ENCODE measurements around the gene IL1R2.

IL1R2 gene

DNA sequence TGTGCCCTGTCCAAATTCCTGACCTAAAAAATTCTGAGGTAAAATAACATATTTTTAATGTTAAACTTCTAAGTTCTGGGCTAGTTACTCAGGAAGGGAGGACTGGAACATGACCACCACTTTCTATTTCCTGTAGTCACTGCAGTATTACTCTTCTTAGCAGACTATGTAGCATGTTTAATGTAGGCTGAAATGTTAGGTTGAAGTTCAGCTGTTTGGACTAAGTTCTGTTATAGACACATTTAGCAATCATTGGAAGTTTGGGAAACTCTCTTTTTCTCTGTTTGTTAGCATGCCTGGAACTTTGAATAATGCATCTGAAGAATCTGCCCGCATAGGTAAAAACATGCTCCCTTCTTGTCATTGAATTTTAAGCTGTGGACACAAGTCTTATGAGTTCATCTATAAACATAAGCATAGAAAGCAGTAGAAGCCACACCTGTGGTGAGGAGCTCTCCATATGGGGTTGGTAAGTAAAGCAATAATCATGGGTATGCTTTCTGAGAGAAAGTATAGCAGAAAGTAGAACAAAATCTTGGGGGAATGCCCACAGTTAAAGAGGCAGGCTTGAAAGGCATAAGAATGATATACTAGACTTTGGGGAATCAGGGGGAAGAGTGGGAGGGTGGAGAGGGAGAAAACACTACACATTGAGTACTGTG lies 52.6 kb downstream of the IL1R2 start:
- no peak for DNase-seq

DNA sequence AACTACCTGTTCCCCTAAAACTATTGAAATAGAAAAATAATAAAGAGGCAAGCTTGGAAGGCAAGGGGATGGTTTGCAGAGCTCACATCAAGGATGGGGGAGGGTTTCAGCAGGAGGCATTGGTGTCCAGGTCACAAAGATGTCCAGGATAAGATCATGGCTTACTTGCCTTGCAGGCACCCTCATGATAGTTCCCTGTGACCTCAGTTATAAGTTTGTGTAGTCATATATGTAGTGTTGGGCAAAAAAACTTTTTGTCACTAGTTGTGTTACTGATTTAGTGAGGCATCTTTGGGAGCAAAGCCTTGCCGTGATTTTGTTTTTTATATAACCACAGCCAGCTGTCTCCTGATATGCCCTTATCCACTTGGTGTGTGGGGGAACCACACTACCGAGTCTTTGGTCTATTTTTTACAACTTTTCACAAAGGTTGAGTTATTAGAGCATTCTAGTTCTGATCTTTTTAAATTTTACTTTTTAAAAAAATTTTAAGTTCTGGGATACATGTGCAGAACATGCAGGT lies 53.3 kb downstream of the IL1R2 start:
- no peak for DNase-seq

DNA sequence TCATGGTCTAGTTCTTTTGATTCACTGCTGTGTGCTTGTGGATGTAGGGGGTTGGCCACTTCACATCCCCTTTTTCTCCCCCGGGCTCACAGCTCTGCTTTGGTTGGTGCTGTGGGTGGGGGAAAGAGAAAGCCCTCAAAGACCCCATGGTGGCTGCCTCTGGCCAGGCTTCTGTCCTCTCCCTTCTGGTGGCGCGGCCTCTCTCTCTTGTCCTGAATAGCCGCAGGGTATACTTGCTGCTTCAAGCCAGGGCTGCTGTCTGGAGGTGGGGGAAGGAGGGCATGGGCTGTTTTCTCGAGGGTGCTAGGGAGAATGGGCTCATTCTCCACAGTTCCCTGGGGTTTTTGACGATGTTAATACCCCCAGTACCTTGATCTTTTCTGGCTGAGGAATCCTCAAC lies 53.9 kb downstream of the IL1R2 start:
- no peak for DNase-seq

DNA sequence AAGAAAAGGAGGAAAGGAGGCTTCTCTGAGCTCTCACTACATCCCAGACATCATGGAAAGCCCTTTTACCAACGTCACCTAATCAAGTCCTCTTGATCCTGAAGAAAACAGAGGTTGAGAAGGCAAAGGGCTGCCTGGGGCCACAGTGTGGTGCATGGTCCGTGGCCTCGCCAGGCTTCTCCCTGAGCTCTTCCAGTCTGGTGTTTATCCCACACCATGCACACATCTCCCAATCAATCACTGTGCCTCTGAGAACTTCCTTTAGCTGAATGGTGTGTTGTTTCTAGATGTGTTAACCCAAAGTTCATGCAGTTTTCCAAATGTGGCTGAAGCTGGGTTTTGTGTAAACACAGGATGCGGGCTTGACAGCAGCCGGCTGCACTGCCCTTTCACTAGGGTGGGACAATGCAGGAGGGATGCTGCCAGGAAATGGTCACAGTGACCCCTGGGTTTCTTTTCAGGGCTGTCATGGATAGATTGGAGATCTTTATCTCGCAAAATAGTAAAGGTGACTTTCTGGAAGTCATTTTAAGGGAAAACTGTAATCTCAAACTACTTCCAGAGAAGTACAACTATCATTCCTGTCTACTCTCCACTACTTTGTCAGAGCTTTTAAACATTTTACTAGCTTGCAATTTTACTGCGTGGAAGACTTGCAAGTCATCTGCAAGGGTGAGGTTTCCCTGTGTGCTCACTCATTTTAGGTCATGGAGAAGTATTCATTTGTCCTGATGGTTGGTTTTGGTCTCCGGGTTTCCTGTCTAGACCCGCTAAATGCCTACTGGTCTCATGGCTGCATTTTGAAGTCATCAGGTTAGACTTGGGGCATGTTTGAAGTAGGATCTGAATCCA lies 54.6 kb downstream of the IL1R2 start:
- DNase-seq = no peak

DNA sequence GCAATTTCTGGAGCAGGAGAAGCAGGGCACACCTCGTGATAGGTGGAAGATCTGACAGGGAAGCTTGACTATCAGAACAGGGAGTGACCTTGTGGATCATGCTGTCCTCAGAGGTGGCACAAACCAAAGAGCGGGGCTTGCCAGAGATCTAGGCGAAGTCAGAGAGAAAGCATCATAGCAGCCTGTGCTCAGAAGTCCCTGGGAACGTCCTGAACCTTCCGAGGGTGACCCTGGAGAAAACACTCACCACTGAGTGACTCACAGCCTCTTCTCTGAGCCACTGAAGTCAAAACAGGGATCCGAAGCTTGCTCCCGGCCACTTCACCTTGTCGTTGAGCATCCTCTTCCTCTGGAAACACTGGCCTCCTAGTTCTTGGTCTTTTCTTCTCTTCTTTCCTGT lies 56.7 kb downstream of the IL1R2 start:
- no peak for DNase-seq

DNA sequence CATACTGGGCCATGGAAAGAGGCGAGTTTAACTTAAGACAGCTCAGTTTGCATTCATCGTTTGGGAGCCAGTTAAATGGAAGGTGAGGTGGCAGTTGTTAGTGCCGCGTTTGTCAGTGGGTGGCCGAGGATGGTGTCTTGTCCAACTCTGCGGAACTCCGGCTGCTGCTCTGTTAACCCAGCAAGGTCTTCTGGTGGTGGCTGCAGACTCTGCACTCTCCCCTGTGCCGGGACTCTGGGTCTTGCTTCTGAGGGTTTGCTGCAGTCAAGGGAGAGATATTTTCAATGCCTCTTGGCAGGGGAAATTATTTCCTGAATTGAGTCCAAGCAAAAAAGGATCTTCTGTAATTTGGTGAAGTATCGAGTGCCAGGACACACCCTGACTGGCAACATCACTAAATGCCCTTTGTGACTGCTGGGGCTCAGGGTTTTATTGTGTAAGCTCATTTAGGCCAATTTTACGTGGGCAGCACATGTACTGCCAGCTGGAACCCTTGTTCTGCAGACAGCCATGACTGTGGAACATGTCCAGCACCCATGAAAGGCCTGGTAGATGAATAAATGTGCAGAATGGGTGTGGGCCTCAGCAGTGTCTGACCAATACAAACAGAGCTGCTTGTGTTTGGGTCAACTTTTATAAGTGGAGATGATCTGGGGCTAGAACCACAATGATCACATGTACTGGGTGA lies 58.1 kb downstream of the IL1R2 start:
- DNase-seq = peak; percentile 64

DNA sequence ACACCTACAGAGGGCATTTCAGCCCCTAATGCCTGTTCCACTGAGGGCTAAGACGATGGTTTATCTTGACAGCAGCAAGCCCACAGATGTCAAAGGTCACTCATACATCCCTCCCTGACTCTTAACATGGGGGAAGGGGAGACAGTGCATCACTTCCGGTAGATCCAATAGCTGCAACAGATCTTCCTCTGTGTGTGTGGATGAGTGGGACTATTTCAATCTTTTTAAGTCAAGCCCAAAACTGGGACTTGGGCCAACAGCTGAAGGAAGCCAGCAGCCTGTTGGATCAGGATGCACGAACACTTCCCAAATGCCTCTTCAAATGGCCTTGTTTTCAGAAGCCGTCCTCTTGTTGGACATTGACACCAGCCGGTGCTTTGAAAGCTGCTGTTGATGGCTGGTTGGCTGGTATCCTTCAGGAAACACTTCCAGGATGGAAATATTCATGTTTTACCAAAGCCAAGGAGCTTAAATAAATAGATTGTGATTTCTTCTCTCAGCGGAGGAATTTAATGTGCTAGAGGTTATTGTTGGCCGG lies 59.2 kb downstream of the IL1R2 start:
- DNase-seq = no peak

DNA sequence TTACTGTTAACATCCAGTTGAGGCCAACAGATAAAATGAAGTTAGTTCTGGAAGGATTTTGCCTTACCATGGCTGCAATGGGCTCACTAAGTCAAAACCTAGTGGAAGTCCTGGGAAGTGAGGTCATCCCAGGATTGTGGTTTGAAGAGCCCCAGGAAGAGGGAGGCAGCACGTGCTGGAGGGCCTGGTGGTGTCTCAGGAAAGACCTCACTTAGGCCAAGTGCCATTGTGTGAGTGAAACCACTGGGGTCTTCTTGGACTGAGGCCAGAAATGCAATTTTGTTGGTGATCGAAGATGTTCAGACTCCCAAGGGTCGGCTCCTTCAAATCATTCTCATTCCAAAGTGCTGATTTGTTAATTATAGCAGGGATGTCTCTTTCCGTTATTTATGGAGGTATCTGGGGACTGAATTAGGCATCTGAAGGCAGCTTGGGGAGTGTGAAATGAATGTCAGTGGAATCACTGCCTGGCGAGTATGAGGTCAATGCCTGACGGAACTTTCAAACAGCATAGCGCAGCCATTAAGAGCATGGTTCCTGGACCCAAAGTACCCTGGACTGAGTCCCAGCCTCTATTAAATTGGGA lies 60.0 kb downstream of the IL1R2 start:
- no peak for DNase-seq

DNA sequence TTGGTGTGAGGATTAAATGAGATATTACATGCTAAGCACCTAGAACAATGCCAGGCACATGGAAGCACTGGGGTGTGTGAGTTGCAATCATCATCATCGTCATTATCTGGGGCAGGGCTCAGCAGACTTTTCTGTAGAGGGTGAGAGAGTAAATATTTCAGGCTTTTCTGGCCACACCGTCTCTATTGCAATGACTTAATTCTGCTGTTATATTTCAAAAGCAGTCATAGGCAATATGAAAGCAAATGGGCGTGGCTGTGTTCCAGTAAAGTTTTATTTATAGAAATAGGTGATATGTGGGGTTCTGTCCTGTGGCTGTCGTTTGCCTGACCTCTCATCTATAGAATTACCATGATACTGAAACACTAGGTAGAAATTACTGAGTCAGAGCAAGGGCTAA lies 60.6 kb downstream of the IL1R2 start:
- DNase-seq = peak; percentile 54

DNA sequence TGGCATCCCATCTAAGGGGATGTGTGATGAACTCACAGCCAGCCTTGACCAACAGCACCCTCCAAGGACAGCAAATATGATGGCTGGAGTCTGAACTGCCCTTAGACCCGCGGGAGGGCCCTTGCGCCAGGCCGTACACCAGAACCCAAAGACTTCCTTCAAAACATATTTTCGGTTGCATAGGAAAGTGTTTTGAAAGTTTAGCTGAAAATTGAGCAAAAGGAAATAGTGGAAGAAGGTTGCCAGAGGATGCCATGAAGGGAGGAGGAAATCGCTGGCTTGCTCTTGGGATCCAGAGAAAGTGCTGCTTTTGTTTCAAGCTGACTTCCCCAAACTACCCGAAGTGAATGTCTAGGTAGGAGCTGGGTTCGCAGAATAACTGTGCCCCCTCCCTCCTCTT lies 61.3 kb downstream of the IL1R2 start:
- peak; percentile 85 for DNase-seq

DNA sequence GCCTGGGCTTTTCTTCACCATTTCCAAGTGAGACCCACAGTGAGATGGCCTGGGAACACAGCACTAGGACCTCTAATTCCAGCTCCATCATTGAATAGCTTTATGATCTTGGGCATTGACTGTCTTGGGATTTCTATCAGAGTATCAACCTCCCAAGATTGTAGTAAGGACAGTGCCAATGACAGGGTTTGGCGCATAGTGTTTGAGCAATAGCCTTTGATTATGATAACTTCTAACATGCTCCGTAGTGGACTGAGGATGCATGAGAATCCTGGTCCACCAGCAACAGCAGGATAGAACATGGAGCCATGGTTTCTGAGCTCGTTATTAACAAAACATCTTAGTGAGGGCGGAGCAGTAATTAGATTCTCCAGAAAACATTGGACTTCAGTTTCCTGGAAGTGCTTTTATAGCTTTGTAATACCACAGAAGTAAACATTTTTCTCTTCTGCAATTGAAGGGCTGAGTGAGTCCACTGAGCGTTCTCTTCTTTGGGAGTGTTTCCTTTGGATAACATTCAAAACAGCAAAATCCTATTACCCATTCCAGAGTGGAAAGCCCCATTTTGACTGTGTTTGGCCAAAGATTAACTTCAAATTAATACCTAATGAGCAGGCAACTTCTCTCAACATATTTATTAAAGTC lies 63.7 kb downstream of the IL1R2 start:
- DNase-seq = no peak

DNA sequence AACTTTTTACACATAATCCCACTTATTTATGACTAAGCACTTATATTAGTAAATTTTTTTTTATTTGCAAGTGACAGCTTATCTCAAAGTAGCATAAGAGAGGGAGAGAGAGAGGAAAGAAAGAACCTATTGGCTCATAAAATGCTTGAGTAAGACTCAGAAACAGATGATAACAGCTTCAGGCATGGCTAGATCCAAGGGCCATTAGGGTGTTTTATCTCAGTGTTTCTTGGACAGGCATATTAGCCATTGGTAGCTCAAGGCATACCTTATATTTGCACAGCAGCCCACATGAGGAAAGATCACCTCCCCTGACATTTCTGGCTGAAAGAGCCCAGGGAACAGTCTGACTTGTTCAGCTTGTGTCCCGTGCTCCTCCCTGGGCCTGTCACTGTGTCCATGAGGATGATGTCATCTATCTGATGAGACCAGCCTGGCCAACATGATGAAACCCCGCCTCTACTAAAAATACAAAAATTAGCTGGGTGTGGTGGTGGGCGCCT lies 64.4 kb downstream of the IL1R2 start:
- DNase-seq = peak; percentile 52

DNA sequence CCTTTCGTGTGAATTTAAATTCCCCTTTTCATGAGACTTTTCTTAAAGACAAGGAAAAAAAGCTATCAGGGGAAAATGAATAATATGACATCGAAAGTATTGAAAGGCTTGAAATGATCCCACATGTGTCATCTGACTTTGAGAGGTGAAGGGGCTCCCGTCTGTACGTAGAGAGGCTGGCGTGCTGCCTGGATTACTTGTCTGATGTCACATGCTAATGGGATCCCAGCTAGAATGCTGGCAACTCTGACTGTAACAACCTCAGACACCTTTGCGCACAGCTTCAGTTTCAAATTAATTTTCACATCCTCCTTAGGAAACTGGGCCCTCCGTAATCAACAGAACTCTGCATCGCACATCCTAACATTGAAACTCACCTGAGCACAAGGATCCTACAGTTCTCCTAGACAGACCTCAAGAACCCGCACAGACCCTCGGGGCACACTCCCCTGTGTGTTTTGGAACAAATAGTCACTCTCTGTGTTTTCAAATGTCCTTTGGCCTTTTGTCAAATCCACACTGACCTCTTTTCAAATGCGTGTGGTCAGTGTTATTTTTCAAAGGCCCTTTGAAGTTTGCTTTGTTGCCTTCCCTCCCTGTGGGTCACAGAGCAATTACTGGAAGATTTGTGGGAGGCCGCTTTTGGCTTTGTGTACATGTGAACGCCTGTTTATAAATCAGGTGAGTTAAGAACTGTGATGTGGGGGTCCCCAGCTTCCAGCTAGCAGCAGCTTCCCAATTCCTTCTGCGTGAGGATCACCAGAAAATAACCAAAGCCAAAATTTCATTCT lies 65.9 kb downstream of the IL1R2 start:
- no peak for DNase-seq

DNA sequence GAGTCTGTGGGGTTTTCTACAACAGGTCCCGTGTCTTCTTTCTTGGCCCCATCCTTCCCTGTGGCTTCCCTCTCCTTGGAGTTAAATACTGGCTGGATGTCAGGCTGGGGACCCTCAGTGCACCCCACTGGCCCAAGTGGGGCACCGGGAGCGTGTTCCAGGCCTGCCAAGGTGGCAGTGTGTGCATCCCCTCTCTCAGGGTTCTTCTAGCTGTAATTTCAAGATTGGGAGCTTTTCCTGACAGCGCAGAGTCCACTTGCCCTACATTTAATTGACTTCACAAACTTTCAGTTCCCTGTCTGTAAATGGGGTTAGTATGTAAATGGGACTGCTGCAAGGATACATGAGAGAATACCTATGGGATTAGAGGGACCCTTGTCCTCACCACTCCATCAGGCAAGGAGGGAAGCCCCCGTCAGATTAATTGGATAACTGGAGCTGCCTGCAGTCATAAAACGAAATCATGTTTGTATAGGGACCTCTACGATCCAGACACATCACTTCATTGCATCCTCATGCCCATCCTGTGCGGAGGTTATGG lies 66.6 kb downstream of the IL1R2 start:
- DNase-seq = no peak

DNA sequence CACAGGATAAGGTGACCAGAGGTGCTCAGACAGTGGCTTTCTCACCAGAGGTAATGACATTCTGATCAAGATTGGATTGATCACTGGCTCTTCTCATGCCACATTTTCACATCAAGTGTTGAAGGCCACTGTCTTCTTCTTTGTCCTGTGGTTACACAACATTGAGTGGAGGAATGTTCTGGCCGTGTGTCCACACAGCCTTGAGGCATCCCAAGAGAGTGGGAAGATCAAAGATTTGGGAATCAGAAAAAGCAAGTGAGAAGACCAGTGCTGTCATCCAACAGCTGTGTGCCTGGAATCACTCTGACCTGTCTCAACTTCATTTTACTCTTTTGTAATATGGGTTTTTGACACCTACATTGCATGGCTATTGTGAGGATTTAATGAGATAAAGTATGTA lies 67.4 kb downstream of the IL1R2 start:
- no peak for DNase-seq

DNA sequence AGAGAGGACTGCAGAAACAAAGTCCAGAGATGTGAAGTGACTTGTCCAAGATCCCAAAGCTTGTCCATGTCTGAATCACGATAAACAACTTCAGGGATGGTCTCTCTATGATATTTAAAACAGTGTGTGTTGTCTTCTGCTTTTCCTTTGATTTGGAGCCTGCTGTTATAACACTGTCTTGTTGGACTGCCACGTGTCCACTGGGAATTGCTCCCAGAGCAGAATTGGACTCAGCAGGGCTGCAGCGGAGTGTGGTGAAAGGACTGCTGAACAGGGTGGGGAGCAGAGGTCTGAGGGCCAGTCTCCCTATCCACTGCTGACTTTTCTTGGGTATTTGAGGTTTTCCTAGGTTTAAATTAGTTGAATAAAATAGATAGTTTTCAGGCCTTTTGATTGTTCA lies 68.3 kb downstream of the IL1R2 start:
- no peak for DNase-seq

DNA sequence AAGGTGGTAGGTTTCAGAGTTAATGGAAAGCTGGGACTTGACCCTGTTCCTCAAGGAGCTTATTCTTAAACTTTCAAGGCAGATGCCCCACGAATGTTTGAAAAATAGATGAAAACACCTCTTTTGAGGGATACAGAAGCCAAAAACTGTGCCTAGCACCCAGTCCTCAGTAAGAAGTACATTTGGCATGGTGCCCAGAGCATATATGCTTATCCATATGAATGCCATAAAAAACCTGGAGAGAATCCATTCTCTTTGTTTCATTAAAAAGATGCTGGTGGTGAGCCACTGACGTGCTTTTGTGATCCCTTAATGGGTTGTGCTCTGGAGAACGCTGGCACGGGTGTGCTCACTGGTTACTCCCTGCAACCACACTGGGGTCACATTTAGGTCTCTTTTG lies 69.0 kb downstream of the IL1R2 start:
- DNase-seq = no peak

DNA sequence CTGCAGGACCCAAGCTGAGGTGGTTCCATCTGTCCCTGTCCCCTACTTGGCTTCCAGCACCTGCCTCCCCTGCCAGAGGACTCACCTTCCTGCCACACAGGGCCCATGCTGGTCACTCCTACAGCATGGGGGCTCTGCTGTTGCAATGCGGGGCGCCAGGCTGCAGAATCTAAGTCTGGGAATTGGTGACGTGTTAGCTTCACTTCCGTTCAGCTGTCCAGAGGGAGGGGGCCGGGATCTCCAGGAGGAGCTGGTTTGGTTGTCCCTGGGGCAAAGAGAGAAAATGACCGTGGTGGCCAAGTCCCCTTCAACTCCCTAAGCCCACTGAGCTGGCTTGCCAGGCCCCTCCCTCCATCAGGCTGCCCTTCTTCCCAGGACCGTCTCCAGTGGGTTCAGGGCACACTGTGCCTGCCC lies 69.5 kb downstream of the IL1R2 start:
- DNase-seq = no peak

DNA sequence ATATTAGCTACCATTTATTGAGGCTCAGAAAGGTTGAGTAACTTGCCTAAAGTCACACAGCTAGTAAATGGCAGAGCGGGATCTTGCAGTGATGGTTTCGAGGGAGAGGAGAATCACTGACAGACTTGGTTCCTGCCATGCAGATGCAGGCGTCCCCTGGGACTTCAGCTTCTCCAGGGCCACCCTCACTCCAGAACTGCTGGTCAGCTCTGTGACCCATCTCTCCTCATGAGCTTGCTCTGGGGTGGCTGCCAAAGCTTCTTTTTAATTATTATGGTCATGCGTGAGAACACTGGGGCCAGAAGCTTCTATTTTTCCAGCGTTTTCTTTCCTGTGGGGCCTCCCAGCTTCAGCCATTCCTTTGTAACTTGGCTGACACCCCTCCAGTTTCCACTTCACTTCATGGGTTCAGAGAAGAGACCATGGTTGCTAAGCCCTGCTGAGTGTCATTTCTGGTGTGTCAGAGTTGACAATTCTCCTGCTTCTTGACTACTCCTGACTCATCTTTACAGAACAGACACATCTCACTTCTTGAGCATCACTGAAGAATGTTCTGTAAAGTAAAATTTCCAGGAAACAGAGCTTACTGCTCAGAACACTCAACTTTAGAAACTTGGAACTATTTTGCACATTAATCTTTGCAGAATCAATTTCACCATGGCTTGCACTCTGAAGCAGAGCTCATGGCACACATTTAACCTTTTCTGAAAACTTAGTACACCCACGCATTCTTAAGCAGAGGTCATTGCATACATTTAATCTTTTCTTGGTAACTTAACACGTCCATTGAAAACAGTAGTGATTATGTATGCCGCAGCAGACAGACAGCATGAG lies 70.4 kb downstream of the IL1R2 start:
- DNase-seq = no peak

DNA sequence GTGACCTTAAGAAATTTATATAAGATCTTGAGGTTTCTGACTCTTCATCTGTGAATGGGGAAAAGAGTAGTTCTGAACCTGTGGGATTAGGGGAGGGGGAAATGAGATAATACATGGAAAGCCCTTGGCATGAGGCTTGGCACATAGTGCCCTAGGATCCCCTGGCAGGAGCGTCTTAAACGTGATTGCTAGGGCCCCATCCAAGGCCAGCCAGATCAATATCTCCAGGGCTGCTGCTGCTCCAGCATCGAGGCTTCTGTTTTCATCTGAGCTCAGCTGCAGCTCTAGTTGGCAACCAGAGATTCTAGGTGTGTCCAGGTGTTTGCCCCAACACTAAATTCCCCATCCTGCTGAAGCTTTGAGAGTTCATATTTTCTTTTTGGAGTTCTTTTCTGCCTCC lies 71.0 kb downstream of the IL1R2 start:
- no peak for DNase-seq

All from inflammatory macrophage treated with lipopolysaccharide for 4 hours (primary cell).